Endothelial cell (in vitro differentiated cells): ENCODE data around the gene CCDC85C. TPM values are rescaled to one million over a fixed set of nuclear protein-coding genes. Genes with fewer than 3 reads are reported as not detected.

Experiments
- DNase-seq: peaks from one replicate; pipeline ENCODE4 v3.0.0; 2021; ENCODE audit warnings: low spot score
- H3K27ac Mint-ChIP-seq: one replicate; pipeline ENCODE4 v1.8.0; 2021; ENCODE audit warnings: mixed read lengths, inconsistent platforms; ENCODE audit not compliant: unreplicated experiment
- H3K27me3 Mint-ChIP-seq: one replicate; pipeline ENCODE4 v1.8.0; 2021; ENCODE audit warnings: mild to moderate bottlenecking, moderate library complexity, mixed read lengths, inconsistent platforms; ENCODE audit not compliant: unreplicated experiment
- H3K36me3 Mint-ChIP-seq: one replicate; pipeline ENCODE4 v1.8.0; 2021; ENCODE audit warnings: mild to moderate bottlenecking, low read depth, mixed read lengths, inconsistent platforms; ENCODE audit not compliant: unreplicated experiment
- H3K4me1 Mint-ChIP-seq: one replicate; pipeline ENCODE4 v1.8.0; 2021; ENCODE audit warnings: mild to moderate bottlenecking, mixed read lengths, inconsistent platforms; ENCODE audit not compliant: unreplicated experiment
- H3K4me3 Mint-ChIP-seq: one replicate; pipeline ENCODE4 v1.8.0; 2021; ENCODE audit warnings: mild to moderate bottlenecking, mixed read lengths, inconsistent platforms; ENCODE audit not compliant: unreplicated experiment
- H3K9me3 Mint-ChIP-seq: one replicate; pipeline ENCODE4 v1.8.0; 2021; ENCODE audit warnings: mixed read lengths, inconsistent platforms; ENCODE audit not compliant: unreplicated experiment
- total RNA-seq: library from RNA; stranded (reverse); fragmentation: NEBNext Ultra II Directional; extraction: Animal tissue kit (Norgen Biotek cat#: 25700); gene quantifications from one replicate; pipeline ENCODE4 v1.2.1, GENCODE V29; 2021; ENCODE audit not compliant: unreplicated experiment
- TF ChIP-seq, protein P1 (sequence below): fragments of 200-600 bp; sonication (generic); IDR thresholded peaks from one replicate; pipeline ENCODE4 v1.5.0; 2021; ENCODE audit warnings: antibody characterized with exemption; ENCODE audit not compliant: unreplicated experiment

The CCDC85C gene
- total RNA-seq, 1 donor from 2014 or later, result 42.1 TPM

DNA sequence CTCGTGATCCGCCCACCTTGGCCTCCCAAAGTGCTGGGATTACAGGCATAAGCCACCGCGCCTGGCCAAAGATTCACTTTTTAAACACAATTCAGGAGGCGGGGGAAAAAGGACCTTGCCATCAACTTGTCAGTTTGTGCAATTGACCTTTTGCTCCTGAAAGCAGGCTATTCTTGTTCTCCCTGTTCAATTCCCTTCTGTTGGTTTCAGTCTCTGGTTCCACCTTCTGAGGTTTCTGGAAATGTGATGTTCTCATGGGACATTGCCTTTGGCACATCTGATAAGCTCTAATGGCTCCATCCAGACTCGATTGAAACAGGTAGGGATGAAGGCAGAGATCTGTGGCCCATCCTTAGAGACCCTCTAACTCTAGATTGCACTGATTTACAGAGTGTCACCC is 17.9 kb upstream of the CCDC85C start:
- Mint-ChIP-seq H3K4me1 (peaks cover 34% of the 10 kb centered on the region), H3K4me3 (no peak overlapping the region), H3K36me3 (no peaks in the 10 kb centered on the region), H3K27me3 (peaks cover 3% of the 10 kb centered on the region), H3K27ac (peak overlapping the region; percentile 9), H3K9me3 (no peaks in the 10 kb centered on the region)
- no peak for DNase-seq
- TF ChIP-seq, protein P1, sequence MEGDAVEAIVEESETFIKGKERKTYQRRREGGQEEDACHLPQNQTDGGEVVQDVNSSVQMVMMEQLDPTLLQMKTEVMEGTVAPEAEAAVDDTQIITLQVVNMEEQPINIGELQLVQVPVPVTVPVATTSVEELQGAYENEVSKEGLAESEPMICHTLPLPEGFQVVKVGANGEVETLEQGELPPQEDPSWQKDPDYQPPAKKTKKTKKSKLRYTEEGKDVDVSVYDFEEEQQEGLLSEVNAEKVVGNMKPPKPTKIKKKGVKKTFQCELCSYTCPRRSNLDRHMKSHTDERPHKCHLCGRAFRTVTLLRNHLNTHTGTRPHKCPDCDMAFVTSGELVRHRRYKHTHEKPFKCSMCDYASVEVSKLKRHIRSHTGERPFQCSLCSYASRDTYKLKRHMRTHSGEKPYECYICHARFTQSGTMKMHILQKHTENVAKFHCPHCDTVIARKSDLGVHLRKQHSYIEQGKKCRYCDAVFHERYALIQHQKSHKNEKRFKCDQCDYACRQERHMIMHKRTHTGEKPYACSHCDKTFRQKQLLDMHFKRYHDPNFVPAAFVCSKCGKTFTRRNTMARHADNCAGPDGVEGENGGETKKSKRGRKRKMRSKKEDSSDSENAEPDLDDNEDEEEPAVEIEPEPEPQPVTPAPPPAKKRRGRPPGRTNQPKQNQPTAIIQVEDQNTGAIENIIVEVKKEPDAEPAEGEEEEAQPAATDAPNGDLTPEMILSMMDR, result no peak

- H3K27ac Mint-ChIP-seq, result peak overlapping the region; percentile 84
- DNase-seq, result peak; percentile 70
- no peaks in the 10 kb centered on the region for H3K36me3 Mint-ChIP-seq
- peaks cover 49% of the 10 kb centered on the region for H3K4me1 Mint-ChIP-seq
- TF ChIP-seq, protein P1, result no peak
- peaks cover 4% of the 10 kb centered on the region for H3K27me3 Mint-ChIP-seq
- no peak overlapping the region for H3K4me3 Mint-ChIP-seq
- H3K9me3 Mint-ChIP-seq, result no peaks in the 10 kb centered on the region
These were observed 16.1 kb upstream of the CCDC85C start for GRCh38 chr14:99619835-99620834.

DNA sequence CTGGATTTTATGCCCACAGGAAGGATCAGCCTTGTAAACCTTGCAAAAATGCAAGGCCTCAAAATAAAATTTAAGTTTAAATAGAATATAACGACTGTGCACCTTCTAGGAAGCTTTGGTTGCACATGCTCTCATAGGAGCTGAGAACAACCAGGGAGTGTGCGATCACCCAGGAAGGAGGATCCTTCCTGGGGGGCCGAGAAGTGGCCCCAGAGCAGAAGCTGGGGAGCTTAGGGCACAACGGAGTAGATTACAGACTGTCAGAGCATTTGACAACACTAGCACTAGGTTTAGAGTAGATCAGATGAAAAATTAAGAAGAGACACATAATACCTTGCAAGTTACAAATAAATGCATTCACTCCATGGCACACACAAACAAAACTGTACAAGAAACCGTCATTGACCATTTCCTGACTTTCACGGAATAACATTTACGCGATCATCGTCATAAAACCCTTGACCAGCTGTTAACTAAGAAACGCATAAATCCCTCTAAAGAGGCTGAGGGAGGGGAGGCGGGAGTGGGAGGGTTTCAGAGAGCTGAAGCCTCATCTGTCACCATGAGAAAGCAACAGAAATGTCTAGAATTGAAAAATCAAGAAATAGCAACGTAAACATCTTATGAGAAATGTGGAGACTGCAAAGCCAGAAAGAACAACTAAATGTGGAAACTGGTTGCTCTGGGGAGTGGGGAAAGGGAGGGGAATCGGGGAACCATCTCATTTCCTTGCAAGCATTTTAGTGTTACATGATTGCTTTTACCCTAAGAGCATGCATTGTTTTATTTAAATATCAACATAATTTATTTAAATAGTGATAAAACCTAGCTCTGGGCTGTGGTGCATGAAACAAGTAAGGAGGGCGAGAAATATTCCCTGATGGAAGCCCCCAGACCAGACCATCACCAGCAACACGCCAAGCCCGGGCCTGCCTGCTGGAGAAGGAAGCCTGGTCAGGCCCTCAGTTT is 13.1 kb upstream of the CCDC85C start:
- TF ChIP-seq, protein P1, result no peak
- Mint-ChIP-seq H3K36me3 (no peaks in the 10 kb centered on the region), H3K4me3 (peak overlapping the region; percentile 42), H3K9me3 (no peaks in the 10 kb centered on the region), H3K4me1 (peaks cover 44% of the 10 kb centered on the region), H3K27me3 (peaks cover 4% of the 10 kb centered on the region), H3K27ac (peak overlapping the region; percentile 61)
- DNase-seq, result no peak

DNA sequence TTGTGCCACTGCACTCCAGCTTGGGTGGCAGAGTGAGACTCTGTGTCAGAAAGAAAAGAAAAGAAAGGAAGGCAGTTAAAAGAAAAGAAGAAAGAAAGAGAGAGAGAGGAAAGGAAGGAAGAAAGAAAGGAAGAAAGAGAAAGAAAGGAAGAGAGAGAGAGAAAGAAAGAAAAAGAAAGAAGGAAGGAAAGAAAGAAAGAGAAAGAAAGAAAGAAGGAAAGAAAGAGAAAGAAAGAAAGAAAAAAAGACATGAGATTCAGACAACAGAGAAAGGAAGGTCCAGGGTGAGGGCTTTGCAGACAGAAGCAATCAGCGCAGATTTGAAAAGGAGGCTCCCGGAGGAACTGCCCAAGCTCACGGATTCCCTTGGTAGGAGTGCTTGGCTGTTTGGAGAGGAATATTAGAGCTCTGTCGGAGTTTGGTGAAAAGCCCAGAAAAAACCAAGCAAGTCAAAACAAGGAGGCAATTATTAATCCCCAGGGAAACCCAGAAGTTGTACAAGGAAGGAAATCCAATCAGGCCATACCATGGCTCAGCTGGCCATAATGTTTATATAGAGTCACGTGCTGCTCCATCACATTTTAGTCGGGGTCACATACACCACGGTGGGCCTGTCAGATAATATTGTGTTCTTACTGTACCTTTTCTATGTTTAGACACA is 11.6 kb upstream of the CCDC85C start:
- H3K27me3 Mint-ChIP-seq, result peaks cover 2% of the 10 kb centered on the region
- no peak overlapping the region for H3K4me3 Mint-ChIP-seq
- H3K4me1 Mint-ChIP-seq, result peaks cover 39% of the 10 kb centered on the region
- no peaks in the 10 kb centered on the region for H3K36me3 Mint-ChIP-seq
- TF ChIP-seq, protein P1, result no peak
- H3K27ac Mint-ChIP-seq, result no peak overlapping the region
- DNase-seq, result no peak
- H3K9me3 Mint-ChIP-seq, result no peaks in the 10 kb centered on the region
